ENCODE measurements around the gene COL24A1. TPM values are rescaled to one million over a fixed set of nuclear protein-coding genes. Genes with fewer than 3 reads are reported as not detected.

Gene COL24A1
- total and polyA plus RNA-seq, 2 donors (not counting 3 experiments of a cell fraction or from before 2014, with no cell fraction given), result 0.03 TPM; not detected in 1

DNA sequence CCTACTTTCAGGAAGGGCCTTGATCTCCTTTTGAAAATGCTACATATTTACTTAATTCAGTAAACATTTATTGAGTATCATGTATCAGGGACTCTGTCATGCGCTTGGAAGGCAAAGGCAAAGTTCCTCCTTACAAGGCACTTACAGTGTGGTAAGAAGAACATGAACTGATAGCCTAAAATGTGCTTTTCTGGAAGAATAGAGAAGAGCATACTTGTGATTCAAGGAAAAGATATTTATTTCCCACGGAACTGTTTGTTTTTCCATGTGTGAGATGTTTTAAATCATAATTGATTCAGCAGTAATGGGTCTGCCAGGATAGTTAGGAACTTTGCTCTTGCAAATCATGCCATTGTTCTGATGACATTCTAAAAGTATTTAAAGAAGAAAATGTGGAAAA is 338.2 kb downstream of the COL24A1 start:
- Histone ChIP-seq H3K4me1 (ENCODE audit: control insufficient read depth, extremely low read depth, insufficient read depth, low read length) (no peaks in the 10 kb centered on the region), H4K20me1 (replicated peaks; ENCODE audit: control insufficient read depth, extremely low read depth, insufficient read depth, low read length) (no peaks in the 10 kb centered on the region), H3K9ac (replicated peaks; ENCODE audit: extremely low read depth, insufficient read depth, low read length) (no peak overlapping the region), H3K4me2 (ENCODE audit: insufficient read depth, low read length) (no peak overlapping the region), H2AFZ (ENCODE audit: low read depth, low read length) (no peak overlapping the region), H3K27ac (ENCODE audit: insufficient read depth, low read depth, low read length) (no peak overlapping the region), H3K4me3 (replicated peaks in 1 of 3; ENCODE audit: insufficient read depth in 1 of 3, low read depth in 1 of 3, low read length in 3 of 3) (no peak overlapping the region), H3K36me3 (ENCODE audit: control insufficient read depth in 2 of 2, extremely low read depth in 1 of 2, insufficient read depth in 2 of 2, low read length in 2 of 2) (no peaks in the 10 kb centered on the region), H3K79me2 (ENCODE audit: control insufficient read depth, insufficient read depth, low read length) (no peaks in the 10 kb centered on the region), H3K9me3 (replicated peaks; ENCODE audit: control insufficient read depth, insufficient read depth, low read length) (no peaks in the 10 kb centered on the region), H3K27me3 (ENCODE audit: control insufficient read depth in 2 of 2, insufficient read depth in 2 of 2, low read length in 2 of 2) (peaks cover 0 to 15% of the 10 kb centered on the region in 2 experiments), H3K9me1 (replicated peaks; ENCODE audit: control insufficient read depth, extremely low read depth, insufficient read depth, low read length) (no peaks in the 10 kb centered on the region)
- dilution Hi-C loops (cut with MboI; ENCODE audit: extremely low pct_ligation_motif_present, low sequenced_read_pairs), result no loop called here
- CTCF ChIA-PET, result interaction anchor here (1.2 kb wide), 1 partner anchor 110 kb away, joined by 4 read pairs; the partner anchor contains the start of gene ZNHIT6
- BruUV-seq (replicated peaks), result no TSS peak
- POLR2A ChIA-PET, result no interaction called here
- no peak for FAIRE-seq
- intact Hi-C loops (cut with micrococcal nuclease), result no loop called here
- TF ChIP-seq GATA2 (IDR thresholded peaks at IDR 0.05; ENCODE audit: insufficient read depth, insufficient read length, low read depth, low read length) (no peak), EZH2 (IDR thresholded peaks at IDR 0.05; ENCODE audit: borderline replicate concordance, low read depth, low read length, severe bottlenecking) (no peak), MYC (IDR thresholded peaks at IDR 0.05; ENCODE audit: low read depth, low read length) (no peak)
- DNase-seq (ENCODE audit: low read depth, low spot score), result no peak

DNA sequence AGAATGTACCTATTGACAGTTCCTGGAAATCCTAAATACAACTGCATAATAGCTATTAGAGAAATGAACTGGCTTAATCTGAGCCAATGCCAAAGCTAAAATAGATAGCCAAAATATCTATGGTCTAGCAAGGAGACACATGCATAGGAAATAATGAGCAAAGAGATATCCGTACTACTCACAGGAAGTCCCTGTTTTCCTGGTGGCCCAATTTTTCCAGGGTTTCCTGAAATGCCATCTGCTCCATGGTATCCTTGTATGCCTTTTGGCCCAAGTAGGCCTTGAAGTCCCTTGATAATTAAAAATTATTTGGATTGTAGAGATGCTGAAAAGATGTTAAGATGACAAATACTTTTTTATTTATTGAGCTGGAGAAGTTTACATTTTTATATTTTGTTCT is 340.0 kb downstream of the COL24A1 start:
- Histone ChIP-seq H3K9ac (replicated peaks; ENCODE audit: extremely low read depth, insufficient read depth, low read length) (no peak overlapping the region), H3K4me1 (ENCODE audit: control insufficient read depth, extremely low read depth, insufficient read depth, low read length) (no peaks in the 10 kb centered on the region), H3K9me1 (replicated peaks; ENCODE audit: control insufficient read depth, extremely low read depth, insufficient read depth, low read length) (no peaks in the 10 kb centered on the region), H3K27ac (ENCODE audit: insufficient read depth, low read depth, low read length) (no peak overlapping the region), H3K4me3 (replicated peaks in 1 of 3; ENCODE audit: insufficient read depth in 1 of 3, low read depth in 1 of 3, low read length in 3 of 3) (no peak overlapping the region), H3K27me3 (ENCODE audit: control insufficient read depth in 2 of 2, insufficient read depth in 2 of 2, low read length in 2 of 2) (peaks cover 0 to 11% of the 10 kb centered on the region in 2 experiments), H3K79me2 (ENCODE audit: control insufficient read depth, insufficient read depth, low read length) (no peaks in the 10 kb centered on the region), H2AFZ (ENCODE audit: low read depth, low read length) (no peak overlapping the region), H4K20me1 (replicated peaks; ENCODE audit: control insufficient read depth, extremely low read depth, insufficient read depth, low read length) (no peaks in the 10 kb centered on the region), H3K36me3 (ENCODE audit: control insufficient read depth in 2 of 2, extremely low read depth in 1 of 2, insufficient read depth in 2 of 2, low read length in 2 of 2) (no peaks in the 10 kb centered on the region), H3K9me3 (replicated peaks; ENCODE audit: control insufficient read depth, insufficient read depth, low read length) (no peaks in the 10 kb centered on the region), H3K4me2 (ENCODE audit: insufficient read depth, low read length) (no peak overlapping the region)
- BruUV-seq (replicated peaks), result no TSS peak
- TF ChIP-seq, protein P1, sequence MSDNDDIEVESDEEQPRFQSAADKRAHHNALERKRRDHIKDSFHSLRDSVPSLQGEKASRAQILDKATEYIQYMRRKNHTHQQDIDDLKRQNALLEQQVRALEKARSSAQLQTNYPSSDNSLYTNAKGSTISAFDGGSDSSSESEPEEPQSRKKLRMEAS (IDR thresholded peaks at IDR 0.05; ENCODE audit: insufficient read depth, insufficient read length), result no peak
- TF ChIP-seq FOS (IDR thresholded peaks at IDR 0.05; ENCODE audit: borderline replicate concordance, insufficient read depth, low read length) (no peak), JUN (IDR thresholded peaks at IDR 0.05; ENCODE audit: borderline replicate concordance, insufficient read depth, insufficient read length, low read depth) (no peak), MYC (IDR thresholded peaks at IDR 0.05; ENCODE audit: low read depth, low read length) (no peak), EZH2 (IDR thresholded peaks at IDR 0.05; ENCODE audit: borderline replicate concordance, low read depth, low read length, severe bottlenecking) (no peak), GATA2 (IDR thresholded peaks at IDR 0.05; ENCODE audit: insufficient read depth, insufficient read length, low read depth, low read length) (no peak)
- ChIA-PET CTCF (interaction anchor here (1.0 kb wide), 1 partner anchor 96 kb away, joined by 3 read pairs; no protein-coding TSS in a partner anchor), POLR2A (no interaction called here)
- no peak for DNase-seq (ENCODE audit: low read depth, low spot score)
- intact Hi-C loops (cut with micrococcal nuclease) (no loop called here), dilution Hi-C loops (cut with MboI; ENCODE audit: extremely low pct_ligation_motif_present, low sequenced_read_pairs) (no loop called here)
- FAIRE-seq, result no peak

Measured in endothelial cell of umbilical vein (primary cell).